COR-L47 (cell line): Measurements from ENCODE around the gene EME1.
A peak's percentile ranks its signal among the peaks of the same experiment; 100 is the strongest.
"Not testable (repeated sequence)": the region's sequence is repeated elsewhere in the genome, so short reads cannot be mapped to it uniquely, and the experiment has no call there.

ENCODE experiments used
- DNase-seq: peaks from one replicate; lab custom pipeline; 2025; lab: John Stamatoyannopoulos, UW

Gene EME1

DNA sequence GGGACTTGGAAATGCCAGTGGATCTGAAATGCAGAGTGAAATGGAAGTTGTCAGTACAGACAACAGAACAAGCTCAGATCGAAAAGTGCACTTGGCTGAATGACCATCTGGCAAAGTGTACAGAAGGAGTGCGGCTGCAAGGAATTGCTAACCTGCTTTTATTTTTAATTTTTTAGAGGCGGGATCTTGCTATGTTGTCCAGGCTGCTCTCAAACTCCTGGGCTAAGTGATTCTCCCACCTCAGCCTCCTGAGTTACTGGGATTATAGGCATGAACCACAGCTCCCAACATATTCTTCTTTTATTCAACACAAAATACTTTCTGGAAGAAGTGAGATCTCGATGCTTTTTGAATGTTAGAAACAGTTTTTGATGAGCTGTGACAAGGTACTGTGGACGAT lies 20.7 kb downstream of the EME1 start:
- DNase-seq = no peak

DNA sequence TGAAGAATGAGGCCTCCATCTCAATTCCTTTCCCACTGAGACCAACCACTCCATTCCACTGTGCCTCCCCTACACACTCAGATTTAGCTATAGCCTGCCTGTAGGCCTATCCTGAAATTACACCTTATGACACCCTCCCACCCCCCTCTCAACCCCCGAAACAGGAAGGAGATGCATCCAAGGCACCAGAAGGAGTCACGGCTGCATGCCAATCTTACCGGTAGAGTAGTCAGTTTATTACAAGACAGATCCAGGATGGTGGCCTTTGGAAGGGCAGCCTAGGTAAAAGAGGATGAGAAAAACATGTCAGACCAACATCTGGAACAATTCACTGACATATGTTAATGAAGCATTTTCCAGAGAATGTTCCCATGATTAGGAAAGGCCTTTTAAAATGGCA lies 21.7 kb downstream of the EME1 start:
- no peak for DNase-seq

GRCh38 chr17:50396261-50397110 lies 23.5 kb downstream of the EME1 start:
- peak; percentile 38 for DNase-seq

GRCh38 chr17:50397111-50397918 lies 24.3 kb downstream of the EME1 start, which contains the start of gene LRRC59:
LRRC59 (minus strand) TSS chr17:50397523; CDS start chr17:50397317, 206 bp downstream.
- DNase-seq = peak; percentile 43

DNA sequence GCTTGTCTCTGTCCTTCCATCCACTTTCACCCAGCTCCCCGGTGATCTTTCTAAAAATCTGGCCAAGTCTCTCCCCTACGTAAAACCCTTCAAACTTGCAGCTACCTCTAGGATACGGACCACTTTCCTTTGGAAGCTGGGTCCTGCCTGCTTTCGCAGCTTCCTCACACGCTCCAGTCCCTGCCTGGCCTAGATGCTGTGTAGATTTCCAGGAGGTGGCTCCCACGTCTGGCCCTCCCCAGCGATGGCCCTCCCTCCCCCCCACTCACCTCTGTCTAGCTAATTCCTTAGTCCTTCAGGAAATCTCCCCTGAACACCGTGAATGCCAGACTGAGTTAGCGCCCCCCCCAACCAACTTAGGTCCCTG lies 24.9 kb downstream of the EME1 start:
- no peak for DNase-seq

GRCh38 chr17:50398672-50399071 lies 25.6 kb downstream of the EME1 start:
- DNase-seq = not testable (repeated sequence)

DNA sequence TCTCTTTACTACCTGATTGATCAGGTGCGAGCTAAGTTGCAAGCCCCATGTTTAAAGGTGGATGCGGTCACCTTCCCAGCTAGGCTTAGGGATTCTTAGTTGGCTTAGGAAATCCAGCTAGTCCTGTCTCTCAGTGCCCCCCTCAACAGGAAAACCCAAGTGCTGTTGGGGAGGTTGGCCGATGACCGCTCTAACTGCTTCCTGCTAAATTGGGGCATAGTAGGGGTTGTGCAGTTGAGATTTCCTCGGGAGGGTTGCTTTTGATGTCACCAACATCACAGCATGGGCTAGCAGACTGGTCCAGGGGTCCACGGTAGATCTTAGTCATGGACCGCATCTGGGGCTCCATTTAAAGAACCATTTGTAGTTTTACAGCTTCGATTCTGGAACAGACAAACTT lies 26.6 kb downstream of the EME1 start:
- not testable (repeated sequence) for DNase-seq

GRCh38 chr17:50405351-50405750 lies 32.3 kb downstream of the EME1 start:
- DNase-seq = not testable (repeated sequence)

DNA sequence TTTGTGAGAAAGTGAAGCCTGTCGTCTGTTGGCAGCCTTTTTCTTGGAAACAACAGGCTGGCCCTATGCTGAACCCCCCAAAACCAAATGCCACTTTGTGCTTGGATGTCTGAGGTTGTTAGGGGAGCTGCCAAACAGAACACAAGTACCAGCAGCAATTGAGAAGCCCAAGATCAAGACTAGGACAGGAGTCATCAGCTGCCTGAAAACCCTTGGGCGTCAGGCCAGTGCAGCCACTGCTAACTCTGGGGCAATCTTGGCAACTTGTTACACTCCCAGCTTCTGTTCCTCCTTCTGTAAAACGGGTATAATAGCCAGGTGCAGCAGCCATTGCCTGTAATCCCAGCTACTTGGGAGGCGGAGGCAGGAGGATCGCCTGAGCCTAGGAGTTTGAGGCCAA lies 33.5 kb downstream of the EME1 start:
- no peak for DNase-seq

DNA sequence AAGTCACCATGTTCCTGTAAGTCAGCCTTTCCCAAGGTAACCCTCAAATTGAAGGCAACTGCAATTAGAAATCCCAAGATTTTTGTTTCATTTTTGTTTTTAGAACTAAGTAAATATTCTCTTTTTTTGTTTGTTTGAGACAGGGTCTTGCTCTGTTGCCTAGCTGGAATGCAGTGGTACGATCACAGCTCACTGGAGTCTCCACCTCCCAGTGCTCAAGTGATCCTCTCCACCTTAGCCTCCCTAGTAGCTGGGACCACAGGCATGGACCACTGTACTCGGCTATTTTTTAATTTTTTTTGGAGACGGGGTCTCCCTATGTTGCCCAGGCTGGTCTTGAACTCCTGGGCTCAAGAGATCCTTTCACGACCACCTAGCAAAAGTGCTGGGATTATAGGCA lies 34.9 kb downstream of the EME1 start:
- no peak for DNase-seq

GRCh38 chr17:50412188-50412732 lies 39.2 kb downstream of the EME1 start:
- no peak for DNase-seq

- DNase-seq = no peak
These were observed 41.8 kb downstream of the EME1 start for GRCh38 chr17:50414808-50415207.

DNA sequence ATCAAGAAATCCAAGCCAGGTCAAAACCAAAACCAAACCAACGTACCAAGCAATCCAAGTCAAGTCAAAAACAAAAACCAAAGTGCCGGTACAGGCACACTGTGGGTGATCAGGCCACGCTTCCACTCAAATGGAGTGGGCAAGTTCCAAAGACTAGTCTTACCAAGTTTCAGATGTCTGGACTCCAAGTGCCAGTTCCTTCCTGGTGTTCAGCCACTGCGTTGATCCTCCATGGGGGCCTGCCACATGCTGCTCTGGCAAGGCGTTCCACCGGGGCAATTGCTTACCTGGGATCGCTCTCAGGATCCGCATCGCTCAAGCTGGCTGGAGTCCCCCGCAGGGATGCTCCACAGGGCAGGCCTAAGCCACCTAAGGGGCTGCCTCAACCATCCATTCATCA lies 46.5 kb downstream of the EME1 start:
- DNase-seq = not testable (repeated sequence)

DNA sequence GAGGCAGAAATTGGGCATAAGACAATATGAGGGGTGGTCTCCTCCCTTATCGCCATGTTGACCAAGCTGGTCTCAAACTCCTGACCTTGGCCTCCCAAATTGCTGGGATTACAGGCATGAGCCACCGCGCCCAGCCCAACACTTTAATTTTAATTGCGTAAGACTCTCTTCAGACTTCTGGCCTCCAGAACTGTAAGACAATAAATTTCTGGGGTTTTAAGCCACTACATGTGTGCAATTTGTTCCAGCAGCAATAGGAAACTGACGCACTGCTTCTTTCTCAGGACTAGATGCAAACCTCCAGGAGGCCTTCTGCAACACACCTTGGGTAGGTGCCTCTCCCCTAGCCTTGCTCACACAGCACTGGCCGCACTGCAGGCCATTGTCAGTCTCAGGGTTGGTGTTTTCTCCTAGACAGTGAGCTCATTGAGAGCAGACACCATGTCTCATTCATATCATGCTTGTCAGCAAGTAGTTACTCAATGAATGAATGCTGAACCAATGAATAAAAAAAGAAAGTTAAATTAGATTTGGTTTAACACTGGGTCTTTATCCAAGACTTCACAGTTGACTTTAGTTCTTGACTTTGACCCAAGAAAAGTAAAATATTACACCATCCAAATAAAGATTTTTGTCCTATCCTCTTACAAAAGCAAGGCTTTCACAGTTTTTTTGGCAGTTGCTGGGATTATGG lies 47.5 kb downstream of the EME1 start:
- no peak for DNase-seq

GRCh38 chr17:50421308-50422051 lies 48.5 kb downstream of the EME1 start:
- no peak for DNase-seq

- no peak for DNase-seq
These were observed 49.7 kb downstream of the EME1 start for GRCh38 chr17:50422738-50423137.

DNA sequence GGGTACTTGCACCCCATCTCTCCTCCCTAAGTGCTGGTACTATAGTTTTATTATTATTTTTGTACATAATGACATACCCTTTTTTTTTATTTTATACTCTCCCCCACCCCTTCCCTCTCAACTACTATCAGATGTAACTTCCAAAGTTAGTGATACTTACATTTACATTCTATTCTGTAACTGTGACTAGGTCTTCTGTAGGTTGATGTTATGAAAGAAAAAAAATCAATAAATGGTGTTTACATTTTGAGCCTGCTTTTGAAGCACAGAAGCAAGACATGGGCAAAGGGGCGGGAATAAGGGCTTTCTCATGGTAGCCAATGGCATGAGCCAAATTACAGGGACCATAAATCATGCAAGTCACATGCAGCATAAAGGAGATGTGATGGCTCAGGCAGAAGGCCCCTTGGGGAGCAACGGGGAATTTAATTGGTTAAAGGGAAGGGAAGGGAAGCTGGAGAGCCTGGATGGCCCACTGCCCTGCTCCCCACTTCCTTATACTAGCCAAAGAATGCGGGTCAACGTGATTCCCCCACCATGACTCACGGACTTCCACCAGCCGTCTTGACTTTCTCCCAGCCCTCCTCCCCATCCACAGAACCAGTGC lies 50.6 kb downstream of the EME1 start:
- peak; percentile 42 for DNase-seq

DNA sequence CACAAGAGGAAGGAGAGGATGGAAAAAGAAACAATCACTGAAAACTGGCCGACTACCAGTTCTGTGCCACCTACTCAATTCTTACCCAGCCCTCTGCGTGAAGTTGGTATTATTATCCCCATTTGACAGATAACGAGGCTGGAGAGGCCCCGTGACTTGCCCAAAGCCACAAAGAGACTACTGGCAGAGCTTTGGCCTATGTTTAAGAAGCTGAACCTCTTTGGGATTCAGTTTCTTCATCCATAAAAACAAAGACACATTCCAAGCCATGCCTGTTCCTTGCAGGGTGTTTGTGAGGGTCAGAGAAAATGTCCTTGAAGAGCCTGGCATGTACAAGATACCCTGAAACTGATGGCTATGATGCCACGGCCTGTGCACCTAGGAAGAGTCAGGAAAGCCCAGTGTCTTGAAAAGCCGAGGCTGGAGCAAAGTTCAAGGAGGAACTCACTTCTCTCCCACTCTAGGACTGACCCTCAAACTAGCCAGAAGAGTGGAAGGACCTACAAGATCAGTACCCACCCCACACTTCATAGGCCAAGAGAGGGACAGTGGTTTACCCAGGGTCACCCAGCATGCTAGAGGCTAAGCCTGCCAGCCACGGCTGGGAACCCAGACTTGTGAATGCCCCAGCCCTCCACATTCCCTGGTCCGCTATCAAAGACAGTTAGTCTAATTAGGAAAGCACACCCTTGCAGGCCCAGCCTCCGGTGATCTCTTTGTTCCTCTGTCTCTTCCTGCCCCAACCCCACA lies 51.4 kb downstream of the EME1 start:
- no peak for DNase-seq

DNA sequence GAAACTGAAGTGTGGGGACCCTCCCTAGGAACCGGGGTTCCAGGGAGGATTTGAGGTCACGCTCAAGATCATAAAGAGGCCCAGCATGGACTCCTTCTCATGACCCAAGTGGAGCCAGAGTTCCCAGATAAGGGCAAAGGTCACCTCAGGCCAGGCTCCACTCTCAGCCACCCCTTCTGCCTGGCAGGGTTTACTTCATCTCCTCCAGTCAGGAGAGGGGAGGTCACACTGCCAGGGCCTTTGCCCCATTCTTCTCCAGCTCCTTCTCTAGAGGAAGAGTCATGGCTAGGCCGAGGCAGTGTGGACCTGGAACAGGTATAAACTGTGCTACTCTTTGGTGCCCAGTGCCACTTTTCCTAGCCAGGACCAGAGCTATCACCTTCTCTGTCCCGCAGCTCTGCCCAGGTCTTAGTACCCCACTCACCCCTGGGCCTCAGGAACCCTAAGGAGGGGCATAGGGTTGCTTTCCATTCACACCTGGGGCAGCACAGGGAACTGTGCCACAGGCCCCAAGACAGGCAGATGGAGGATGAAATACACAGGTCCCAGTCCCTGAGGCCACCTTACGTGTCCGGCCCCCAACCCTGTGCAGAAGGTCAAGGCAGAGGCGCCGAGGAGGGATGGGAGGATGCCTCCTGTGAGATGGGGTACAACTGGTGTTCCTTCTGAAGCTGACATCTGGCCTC lies 52.1 kb downstream of the EME1 start:
- no peak for DNase-seq
